Ovary (tissue), 3 donors: ENCODE measurements around the gene FBXO48.

Experiments used
- CTCF ChIP-seq, 3 donors: fragments of 450-650 bp in 2 of 3; fragments of 200-600 bp in 1 of 3; IDR thresholded peaks; one replicate each; pipeline versions ENCODE4 v1.5.1 to v1.8.0; 2016 to 2022; ENCODE audit warnings: antibody characterized with exemption in 3 of 3, mild to moderate bottlenecking in 1 of 3
- POLR2A ChIP-seq: fragments of 450-650 bp; IDR thresholded peaks from one replicate; pipeline ENCODE4 v1.6.1; 2017; ENCODE audit warnings: antibody characterized with exemption, mild to moderate bottlenecking, moderate library complexity
- donor health status: DM: no; HTN: no; CAD: no.

- TF ChIP-seq CTCF (IDR thresholded peaks at IDR 0.05) (no peak), POLR2A (no peak)
These were observed 34.7 kb upstream of the FBXO48 start for GRCh38 chr2:68501768-68502167.
